Brain microvascular endothelial cell (primary cell): ENCODE results near the gene IL15.
"Not testable (repeated sequence)": the region's sequence is repeated elsewhere in the genome, so short reads cannot be mapped to it uniquely, and the experiment has no call there.

Source experiments
- DNase-seq: peaks from one replicate; pipeline ENCODE4 v3.0.0-alpha.2; 2020
- H3K27ac ChIP-seq: fragments of 250-450 bp; sonication (Bioruptor Pico); 2 replicates; pipeline ENCODE4 v1.5.1; 2020; ENCODE audit warnings: mild to moderate bottlenecking, moderate library complexity
- H3K27me3 ChIP-seq: fragments of 250-450 bp; sonication (Bioruptor Pico); replicated peaks from 2 replicates; pipeline ENCODE4 v1.5.1; 2020; ENCODE audit warnings: mild to moderate bottlenecking
- H3K36me3 ChIP-seq: fragments of 250-450 bp; sonication (Bioruptor Pico); replicated peaks from 2 replicates; pipeline ENCODE4 v1.5.1; 2020; ENCODE audit warnings: mild to moderate bottlenecking
- H3K4me3 ChIP-seq: 2 replicates; pipeline ENCODE4 v1.5.1; 2011; ENCODE audit warnings: low read depth, mild to moderate bottlenecking, control low read depth, low read length, moderate library complexity
- in situ Hi-C: cut with HindIII; loops from 2 replicates; pipeline ENCODE4 v1.10.0; 2017; ENCODE audit warnings: low sequenced_read_pairs, low pct_ligation_motif_present
- TF ChIP-seq, protein P1 (sequence below): IDR thresholded peaks from 2 replicates; pipeline ENCODE4 v1.5.1; 2011; ENCODE audit warnings: low read depth, mild to moderate bottlenecking, moderate library complexity, low read length, control low read depth, inconsistent platforms; ENCODE audit errors: missing control alignments

Gene IL15

DNA sequence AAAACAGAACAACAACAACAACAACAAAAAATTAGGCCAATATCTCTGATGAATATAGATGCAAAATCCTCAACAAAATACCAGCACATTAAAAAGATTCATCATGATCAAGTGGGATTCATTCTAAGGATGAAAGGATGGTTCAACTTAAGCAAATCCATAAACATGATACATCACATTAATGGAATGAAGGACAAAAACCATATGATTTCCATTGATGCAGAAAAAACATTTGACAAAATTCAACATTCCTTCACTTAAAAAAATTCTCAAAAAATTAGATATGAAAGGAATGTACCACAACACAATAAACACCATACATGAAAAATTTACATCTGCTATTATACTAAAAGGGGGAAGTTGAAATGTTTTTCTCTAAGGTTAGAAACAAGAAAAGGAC is 103.3 kb downstream of the IL15 start:
- in situ Hi-C loops: no loop called here

DNA sequence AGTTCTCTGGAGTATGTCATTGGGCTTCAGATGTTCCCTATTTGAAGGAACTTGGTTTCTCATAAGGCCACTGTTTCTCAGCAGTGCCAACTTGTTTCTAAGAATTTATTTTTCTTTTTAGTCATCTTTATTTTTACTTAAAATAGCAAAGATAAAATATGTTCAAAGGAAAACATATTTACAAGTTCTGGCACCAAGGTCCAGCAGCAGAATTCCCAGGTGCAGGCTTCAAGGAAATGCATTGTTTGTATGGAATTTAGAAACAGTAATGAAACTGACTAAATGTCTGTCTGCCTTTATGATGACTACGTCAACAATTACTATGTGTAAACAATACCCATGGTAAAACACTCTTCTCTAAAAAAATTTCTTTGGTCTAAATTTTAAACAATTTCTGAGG is 109.6 kb downstream of the IL15 start:
- in situ Hi-C loops: no loop called here
- no peak overlapping the region for H3K27ac ChIP-seq
- TF ChIP-seq, protein P1, sequence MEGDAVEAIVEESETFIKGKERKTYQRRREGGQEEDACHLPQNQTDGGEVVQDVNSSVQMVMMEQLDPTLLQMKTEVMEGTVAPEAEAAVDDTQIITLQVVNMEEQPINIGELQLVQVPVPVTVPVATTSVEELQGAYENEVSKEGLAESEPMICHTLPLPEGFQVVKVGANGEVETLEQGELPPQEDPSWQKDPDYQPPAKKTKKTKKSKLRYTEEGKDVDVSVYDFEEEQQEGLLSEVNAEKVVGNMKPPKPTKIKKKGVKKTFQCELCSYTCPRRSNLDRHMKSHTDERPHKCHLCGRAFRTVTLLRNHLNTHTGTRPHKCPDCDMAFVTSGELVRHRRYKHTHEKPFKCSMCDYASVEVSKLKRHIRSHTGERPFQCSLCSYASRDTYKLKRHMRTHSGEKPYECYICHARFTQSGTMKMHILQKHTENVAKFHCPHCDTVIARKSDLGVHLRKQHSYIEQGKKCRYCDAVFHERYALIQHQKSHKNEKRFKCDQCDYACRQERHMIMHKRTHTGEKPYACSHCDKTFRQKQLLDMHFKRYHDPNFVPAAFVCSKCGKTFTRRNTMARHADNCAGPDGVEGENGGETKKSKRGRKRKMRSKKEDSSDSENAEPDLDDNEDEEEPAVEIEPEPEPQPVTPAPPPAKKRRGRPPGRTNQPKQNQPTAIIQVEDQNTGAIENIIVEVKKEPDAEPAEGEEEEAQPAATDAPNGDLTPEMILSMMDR: no peak

More for the DNA sequence above, 103.3 kb downstream of the IL15 start:
- H3K27me3 ChIP-seq: no peaks in the 10 kb centered on the region
- H3K27ac ChIP-seq: no peak overlapping the region
- no peak overlapping the region for H3K4me3 ChIP-seq
- no peaks in the 10 kb centered on the region for H3K36me3 ChIP-seq
- TF ChIP-seq, protein P1: no peak
- DNase-seq: no peak

GRCh38 chr4:141751806-141752205 is 115.4 kb downstream of the IL15 start:
- H3K27me3 ChIP-seq, H3K36me3 ChIP-seq, in situ Hi-C loops, H3K4me3 ChIP-seq, H3K27ac ChIP-seq, DNase-seq: not testable (repeated sequence)

More for the DNA sequence above, 109.6 kb downstream of the IL15 start:
- Histone ChIP-seq H3K36me3 (no peaks in the 10 kb centered on the region), H3K4me3 (no peak overlapping the region), H3K27me3 (no peaks in the 10 kb centered on the region)
- DNase-seq: no peak

GRCh38 chr4:141757287-141757686 is 120.9 kb downstream of the IL15 start:
- in situ Hi-C loops: no loop called here
- TF ChIP-seq, protein P1: no peak
- no peak for DNase-seq
- no peak overlapping the region for H3K27ac ChIP-seq
- H3K36me3 ChIP-seq: no peaks in the 10 kb centered on the region
- H3K4me3 ChIP-seq: no peak overlapping the region
- no peaks in the 10 kb centered on the region for H3K27me3 ChIP-seq

GRCh38 chr4:141759796-141760425 is 123.5 kb downstream of the IL15 start:
- Histone ChIP-seq H3K4me3 (no peak overlapping the region), H3K27ac (no peak overlapping the region), H3K36me3 (no peaks in the 10 kb centered on the region), H3K27me3 (no peaks in the 10 kb centered on the region)
- DNase-seq: no peak
- TF ChIP-seq, protein P1: no peak
- in situ Hi-C loops: no loop called here

DNA sequence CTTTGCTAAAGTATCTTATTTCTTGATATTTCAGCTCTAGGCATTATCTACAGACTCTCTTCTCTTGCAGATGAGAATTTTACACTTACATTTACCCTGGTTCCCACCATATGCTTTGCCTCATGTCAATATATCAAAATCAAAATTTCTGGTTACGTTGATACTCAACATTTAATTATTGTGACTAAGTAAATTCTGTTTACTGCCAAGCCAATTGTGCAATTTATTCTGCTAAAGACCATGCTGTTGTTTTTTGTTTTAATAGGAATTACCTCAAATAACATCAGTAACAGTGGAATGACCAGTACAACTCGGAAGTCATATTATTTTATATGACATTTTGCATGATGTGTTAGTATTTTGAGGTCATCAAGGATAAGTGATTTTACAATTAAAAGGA is 125.5 kb downstream of the IL15 start:
- in situ Hi-C loops: no loop called here

More for the DNA sequence above, 125.5 kb downstream of the IL15 start:
- TF ChIP-seq, protein P1: no peak
- DNase-seq: no peak
- no peak overlapping the region for H3K27ac ChIP-seq
- H3K4me3 ChIP-seq: no peak overlapping the region
- H3K36me3 ChIP-seq: no peaks in the 10 kb centered on the region
- no peaks in the 10 kb centered on the region for H3K27me3 ChIP-seq
